GM15510 (cell line): ENCODE data around the gene MSI2.

ENCODE experiments used
- POLR2A ChIP-seq: IDR thresholded peaks from 3 replicates; pipeline ENCODE4 v1.6.1; 2011; ENCODE audit warnings: borderline replicate concordance; ENCODE audit not compliant: insufficient read length; ENCODE audit errors: extremely low read depth

The MSI2 gene

GRCh38 chr17:57720386-57721035, 464.2 kb downstream of the MSI2 start:
- no peak for TF ChIP-seq POLR2A

- no peak for TF ChIP-seq POLR2A
Observed at GRCh38 chr17:57721967-57722703, 465.8 kb downstream of the MSI2 start.

GRCh38 chr17:57722704-57723043, 466.4 kb downstream of the MSI2 start:
- TF ChIP-seq POLR2A, result no peak

GRCh38 chr17:57723427-57724025, 467.2 kb downstream of the MSI2 start:
- no peak for TF ChIP-seq POLR2A

- TF ChIP-seq POLR2A, result no peak
Observed at GRCh38 chr17:57724026-57724728, 467.9 kb downstream of the MSI2 start.

- no peak for TF ChIP-seq POLR2A
Observed at GRCh38 chr17:57724729-57725125, 468.4 kb downstream of the MSI2 start.

- TF ChIP-seq POLR2A, result no peak
Observed at GRCh38 chr17:57726213-57726790, 470.0 kb downstream of the MSI2 start.

GRCh38 chr17:57726838-57727237, 470.5 kb downstream of the MSI2 start:
- no peak for TF ChIP-seq POLR2A

- TF ChIP-seq POLR2A, result no peak
Observed at GRCh38 chr17:57727630-57728175, 471.4 kb downstream of the MSI2 start.

GRCh38 chr17:57730026-57730701, 473.8 kb downstream of the MSI2 start:
- TF ChIP-seq POLR2A, result no peak

GRCh38 chr17:57732062-57732461, 475.7 kb downstream of the MSI2 start:
- TF ChIP-seq POLR2A, result no peak

- no peak for TF ChIP-seq POLR2A
Observed at GRCh38 chr17:57733085-57733484, 476.8 kb downstream of the MSI2 start.
